CD14-positive monocyte (primary cell): Measurements from ENCODE around the gene EBI3. TPM values are rescaled to one million over a fixed set of nuclear protein-coding genes. Genes with fewer than 3 reads are reported as not detected.

Experiments used
- DNase-seq, 3 donors: peaks; one replicate each; pipeline ENCODE4 v3.0.0-alpha.2; 2011 to 2022
- H2AFZ ChIP-seq: 2 replicates; pipeline ENCODE4 v1.6.0; 2012; ENCODE audit warnings: mild to moderate bottlenecking, low read depth, low read length, inconsistent platforms; ENCODE audit not compliant: insufficient read depth, poor library complexity, severe bottlenecking
- H3K27ac ChIP-seq, 2 donors: 1 replicate in 1 of 2; 2 replicates in 1 of 2; pipeline ENCODE4 v1.5.1; 2012 to 2013; ENCODE audit warnings: low read length in 2 of 2, control low read depth in 1 of 2, inconsistent platforms in 1 of 2, low read depth in 1 of 2, mild to moderate bottlenecking in 1 of 2
- H3K27me3 ChIP-seq, 2 donors: one replicate each; pipeline versions ENCODE4 v1.6.0 to v1.6.1; 2011 to 2013; ENCODE audit warnings: low read length in 2 of 2; ENCODE audit not compliant: control insufficient read depth in 2 of 2, insufficient read depth in 2 of 2
- H3K36me3 ChIP-seq, 2 donors: replicated peaks in 1 of 2; 1 replicate in 1 of 2; 2 replicates in 1 of 2; pipeline versions ENCODE4 v1.5.1 to v1.6.1; 2012 to 2013; ENCODE audit warnings: low read length in 2 of 2, control low read depth in 1 of 2, inconsistent platforms in 1 of 2, mild to moderate bottlenecking in 1 of 2; ENCODE audit not compliant: insufficient read depth in 2 of 2, control insufficient read depth in 1 of 2
- H3K4me1 ChIP-seq, 2 donors: 1 replicate in 1 of 2; 2 replicates in 1 of 2; pipeline versions ENCODE4 v1.5.1 to v1.6.1; 2012 to 2013; ENCODE audit warnings: low read length in 2 of 2, control low read depth in 1 of 2, inconsistent platforms in 1 of 2, mild to moderate bottlenecking in 1 of 2, moderate library complexity in 1 of 2; ENCODE audit not compliant: insufficient read depth in 2 of 2, control insufficient read depth in 1 of 2
- H3K4me2 ChIP-seq: replicated peaks from 2 replicates; pipeline ENCODE3; 2012; ENCODE audit warnings: low read length, moderate library complexity, mild to moderate bottlenecking; ENCODE audit not compliant: poor library complexity, severe bottlenecking; ENCODE audit errors: extremely low read depth
- H3K4me3 ChIP-seq, 3 experiments: fragments of 200-600 bp in 1 of 3; sonication (generic) in 1 of 3; replicated peaks in 1 of 3; 1 replicate in 2 of 3; 2 replicates in 1 of 3; pipeline ENCODE4 v1.5.1; 2011 to 2013; ENCODE audit warnings: low read length in 3 of 3, mild to moderate bottlenecking in 3 of 3, control low read depth in 2 of 3, low read depth in 2 of 3, inconsistent platforms in 1 of 3, moderate library complexity in 1 of 3
- H3K79me2 ChIP-seq: 2 replicates; pipeline ENCODE4 v1.6.0; 2012; ENCODE audit warnings: mild to moderate bottlenecking, control low read depth, inconsistent platforms, low read length, moderate library complexity; ENCODE audit not compliant: insufficient read depth
- H3K9ac ChIP-seq: 2 replicates; pipeline ENCODE4 v1.6.0; 2017; ENCODE audit warnings: low read length, mild to moderate bottlenecking; ENCODE audit not compliant: insufficient read depth, poor library complexity, severe bottlenecking
- H3K9me3 ChIP-seq, 2 donors: replicated peaks in 1 of 2; 1 replicate in 1 of 2; 2 replicates in 1 of 2; pipeline versions ENCODE4 v1.5.1 to v1.6.1; 2012 to 2013; ENCODE audit warnings: low read length in 2 of 2, control low read depth in 1 of 2; ENCODE audit not compliant: control insufficient read depth in 1 of 2, insufficient read depth in 1 of 2
- H4K20me1 ChIP-seq: 2 replicates; pipeline ENCODE4 v1.6.0; 2012; ENCODE audit warnings: mild to moderate bottlenecking, low read length, control low read depth, moderate library complexity; ENCODE audit not compliant: insufficient read depth
- H3K27ac Mint-ChIP-seq, 7 donors: one replicate each; pipeline ENCODE4 v1.8.0; 2020; ENCODE audit warnings: mild to moderate bottlenecking in 7 of 7, mixed read lengths in 7 of 7, moderate library complexity in 6 of 7, inconsistent platforms in 2 of 7
- H3K27me3 Mint-ChIP-seq, 3 donors: one replicate each; pipeline ENCODE4 v1.8.0; 2021 to 2022; ENCODE audit warnings: low read depth in 3 of 3, mild to moderate bottlenecking in 3 of 3, mixed read lengths in 3 of 3, moderate library complexity in 3 of 3, inconsistent platforms in 1 of 3
- H3K36me3 Mint-ChIP-seq, 2 donors: one replicate each; pipeline ENCODE4 v1.8.0; 2020; ENCODE audit warnings: mixed read lengths in 2 of 2, inconsistent platforms in 1 of 2, mild to moderate bottlenecking in 1 of 2
- H3K4me1 Mint-ChIP-seq: one replicate; pipeline ENCODE4 v1.8.0; 2020; ENCODE audit warnings: mild to moderate bottlenecking, mixed read lengths
- H3K4me3 Mint-ChIP-seq, 2 donors: one replicate each; pipeline ENCODE4 v1.8.0; 2020; ENCODE audit warnings: mild to moderate bottlenecking in 2 of 2, mixed read lengths in 2 of 2, moderate library complexity in 1 of 2
- H3K9me3 Mint-ChIP-seq, 7 donors: one replicate each; pipeline ENCODE4 v1.8.0; 2020 to 2022; ENCODE audit warnings: mixed read lengths in 7 of 7, mild to moderate bottlenecking in 6 of 7, moderate library complexity in 6 of 7, inconsistent platforms in 2 of 7
- CTCF ChIP-seq: fragments of 200-600 bp; IDR thresholded peaks from one replicate; pipeline ENCODE4 v1.8.0; 2022; ENCODE audit warnings: antibody characterized with exemption, mild to moderate bottlenecking
- WGBS: methylation state at CpG from one replicate; pipeline ENCODE4 v1.1.5; 2013; ENCODE audit warnings: missing lambda C conversion rate; ENCODE audit not compliant: insufficient coverage; 5-methylcytosine and 5-hydroxymethylcytosine counted together
- intact Hi-C, 2 donors: fragments of 100-400 bp; cut with micrococcal nuclease; formaldehyde crosslinking; loops; one replicate each; pipeline versions ENCODE4 v1.15.0 to v1.15.1; 2023
- polyA plus RNA-seq, 3 donors: library from polyadenylated mRNA; depleted of rRNA in 1 of 3; unstranded in 2 of 3; stranded (reverse) in 1 of 3; fragments of 300-500 nt in 2 of 3; fragments of >200 nt in 1 of 3; fragmentation: Illumina TruSeq in 2 of 3; gene quantifications; 1 replicate in 2 of 3; 2 replicates in 1 of 3; pipeline ENCODE4 v1.2.3, GENCODE V29; 2012 to 2021

The EBI3 gene
- polyA plus RNA-seq, 3 donors, result 0.14 to 0.40 TPM; not detected in 1

DNA sequence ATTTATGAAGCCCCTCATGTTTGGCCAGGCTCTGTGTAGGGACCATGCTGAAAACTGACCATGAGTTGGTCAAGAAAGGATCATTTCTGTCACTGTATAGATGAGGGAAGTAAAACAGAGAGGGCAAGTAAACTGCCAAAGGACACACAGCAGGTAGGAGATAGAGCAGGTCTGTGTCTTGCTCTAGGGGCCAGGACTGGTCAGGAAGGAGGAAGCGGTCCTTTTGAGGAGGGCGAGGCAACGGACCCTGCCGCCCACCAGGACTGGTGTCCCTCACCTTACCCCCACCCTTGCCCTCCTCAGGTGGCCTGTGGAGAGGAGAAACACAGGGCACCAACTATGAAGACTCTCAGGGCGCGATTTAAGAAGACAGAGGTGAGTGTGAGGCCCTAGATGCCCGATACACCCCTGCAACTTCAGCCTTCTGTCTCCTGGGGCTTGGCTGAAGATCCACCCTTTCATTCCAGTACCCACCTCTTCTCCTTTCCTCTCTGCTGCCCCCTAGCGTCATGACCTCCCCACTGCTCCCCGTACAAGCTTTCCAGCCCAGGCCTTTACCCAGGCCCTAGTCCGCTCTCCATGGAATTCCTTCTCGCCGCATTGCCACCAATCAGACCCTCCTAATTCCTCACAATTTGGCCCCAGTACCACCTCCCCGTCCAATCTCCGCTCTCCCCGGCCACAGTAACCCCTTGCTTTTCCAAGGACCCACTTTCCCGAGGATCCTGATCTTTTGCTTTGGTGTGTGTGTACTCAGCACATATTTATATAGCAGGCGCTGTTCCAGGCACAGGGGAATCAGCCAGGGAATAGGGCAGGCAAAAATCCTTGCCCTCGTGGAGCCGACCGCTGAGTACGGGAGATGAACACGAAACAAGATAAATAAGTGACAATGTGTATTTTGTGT lies 43.0 kb upstream of the EBI3 start:
- H3K4me3 ChIP-seq, result no peak overlapping the region
- H2AFZ ChIP-seq, result no peak overlapping the region
- H3K4me2 ChIP-seq, result no peak overlapping the region
- Mint-ChIP-seq H3K9me3 (peaks cover 0 to 2% (median 0%) of the 10 kb centered on the region in 7 donors), H3K4me3 (no peak overlapping the region), H3K4me1 (peaks cover 26% of the 10 kb centered on the region), H3K36me3 (no peaks in the 10 kb centered on the region), H3K27ac (peak overlapping the region in 1 of 7 donors; percentile 62), H3K27me3 (peaks cover 0 to 8% (median 1%) of the 10 kb centered on the region in 3 donors)
- peaks cover 20 to 31% of the 10 kb centered on the region in 2 donors for H3K4me1 ChIP-seq
- peaks cover 9% of the 10 kb centered on the region for H3K79me2 ChIP-seq
- peak; percentile 43 to 66 (median 55) for DNase-seq
- no peaks in the 10 kb centered on the region for H4K20me1 ChIP-seq
- no peak overlapping the region for H3K9ac ChIP-seq
- no peaks in the 10 kb centered on the region for H3K36me3 ChIP-seq
- TF ChIP-seq CTCF, result peak; percentile 84
- 36% methylated on average over 15 of the region's 22 CpGs for WGBS
- H3K9me3 ChIP-seq, result no peaks in the 10 kb centered on the region
- H3K27ac ChIP-seq, result no peak overlapping the region
- no peaks in the 10 kb centered on the region for H3K27me3 ChIP-seq
- intact Hi-C loops, result no loop called here

- Mint-ChIP-seq H3K9me3 (peaks cover 0 to 2% (median 0%) of the 10 kb centered on the region in 7 donors), H3K4me3 (no peak overlapping the region), H3K4me1 (peaks cover 18% of the 10 kb centered on the region), H3K27ac (no peak overlapping the region), H3K36me3 (no peaks in the 10 kb centered on the region), H3K27me3 (peaks cover 0 to 8% (median 3%) of the 10 kb centered on the region in 3 donors)
- 97% methylated on average over 8 of the region's 10 CpGs for WGBS
- intact Hi-C loops, result no loop called here
- Histone ChIP-seq H3K27ac (no peak overlapping the region), H3K9ac (no peak overlapping the region), H3K4me3 (no peak overlapping the region), H3K27me3 (no peaks in the 10 kb centered on the region), H3K79me2 (no peaks in the 10 kb centered on the region), H4K20me1 (no peaks in the 10 kb centered on the region), H3K4me2 (no peak overlapping the region), H3K9me3 (no peaks in the 10 kb centered on the region), H3K4me1 (peaks cover 13 to 21% of the 10 kb centered on the region in 2 donors), H3K36me3 (no peaks in the 10 kb centered on the region), H2AFZ (no peak overlapping the region)
- no peak for DNase-seq
- no peak for TF ChIP-seq CTCF
Measured at GRCh38 chr19:4187313-4188122, 41.8 kb upstream of the EBI3 start.
